SU-DHL-6 (cell line): Measurements from ENCODE around the gene PRLHR.

Experiments
- EZH2phosphoT487 ChIP-seq: fragments of 200-600 bp; sonication (generic), shearing (Covaris generic); conservative IDR thresholded peaks from 2 replicates; pipeline ENCODE4 v1.6.1; 2018; ENCODE audit warnings: mild to moderate bottlenecking, antibody characterized with exemption, low read length, moderate library complexity, mixed read lengths
- TF ChIP-seq, protein P1 (sequence below): fragments of 200-600 bp; sonication (generic); IDR thresholded peaks from one replicate; pipeline ENCODE4 v1.5.1; 2017; ENCODE audit warnings: antibody characterized with exemption, mild to moderate bottlenecking, low read length, moderate library complexity; ENCODE audit not compliant: insufficient read depth, poor library complexity, severe bottlenecking

- no peak for TF ChIP-seq EZH2phosphoT487
- TF ChIP-seq, protein P1, sequence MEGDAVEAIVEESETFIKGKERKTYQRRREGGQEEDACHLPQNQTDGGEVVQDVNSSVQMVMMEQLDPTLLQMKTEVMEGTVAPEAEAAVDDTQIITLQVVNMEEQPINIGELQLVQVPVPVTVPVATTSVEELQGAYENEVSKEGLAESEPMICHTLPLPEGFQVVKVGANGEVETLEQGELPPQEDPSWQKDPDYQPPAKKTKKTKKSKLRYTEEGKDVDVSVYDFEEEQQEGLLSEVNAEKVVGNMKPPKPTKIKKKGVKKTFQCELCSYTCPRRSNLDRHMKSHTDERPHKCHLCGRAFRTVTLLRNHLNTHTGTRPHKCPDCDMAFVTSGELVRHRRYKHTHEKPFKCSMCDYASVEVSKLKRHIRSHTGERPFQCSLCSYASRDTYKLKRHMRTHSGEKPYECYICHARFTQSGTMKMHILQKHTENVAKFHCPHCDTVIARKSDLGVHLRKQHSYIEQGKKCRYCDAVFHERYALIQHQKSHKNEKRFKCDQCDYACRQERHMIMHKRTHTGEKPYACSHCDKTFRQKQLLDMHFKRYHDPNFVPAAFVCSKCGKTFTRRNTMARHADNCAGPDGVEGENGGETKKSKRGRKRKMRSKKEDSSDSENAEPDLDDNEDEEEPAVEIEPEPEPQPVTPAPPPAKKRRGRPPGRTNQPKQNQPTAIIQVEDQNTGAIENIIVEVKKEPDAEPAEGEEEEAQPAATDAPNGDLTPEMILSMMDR, result no peak
Measured at GRCh38 chr10:118542205-118542604, 53.2 kb downstream of the PRLHR start.
